Fibroblast of skin of right biceps (primary cell): ENCODE measurements around the gene SYCE3.
A peak's percentile ranks its signal among the peaks of the same experiment; 100 is the strongest.
"Not testable (repeated sequence)": the region's sequence is repeated elsewhere in the genome, so short reads cannot be mapped to it uniquely, and the experiment has no call there.

ENCODE experiments used
- DNase-seq: peaks from one replicate; pipeline ENCODE4 v3.0.0-alpha.2; 2013

Gene SYCE3

GRCh38 chr22:50547263-50547985 lies 15.3 kb downstream of the SYCE3 start:
- DNase-seq: no peak

GRCh38 chr22:50546326-50547262 lies 16.1 kb downstream of the SYCE3 start:
- DNase-seq: no peak

GRCh38 chr22:50545522-50546325 lies 17.0 kb downstream of the SYCE3 start, which contains the start of gene KLHDC7B:
TSS of gene KLHDC7B (plus strand) at chr22:50545899. CDS start at chr22:50546244, 345 bp downstream.
- DNase-seq: peak; percentile 68

GRCh38 chr22:50544746-50545253 lies 17.9 kb downstream of the SYCE3 start:
- no peak for DNase-seq

- DNase-seq: peak; percentile 72
Measured at GRCh38 chr22:50544078-50544745, 18.5 kb downstream of the SYCE3 start.

GRCh38 chr22:50542416-50542927 lies 20.2 kb downstream of the SYCE3 start:
- DNase-seq: no peak

GRCh38 chr22:50541667-50542026 lies 21.1 kb downstream of the SYCE3 start:
- DNase-seq: peak; percentile 81

GRCh38 chr22:50540381-50540780 lies 22.3 kb downstream of the SYCE3 start:
- no peak for DNase-seq

- no peak for DNase-seq
Measured at GRCh38 chr22:50537765-50538164, 25.0 kb downstream of the SYCE3 start.

- DNase-seq: no peak
Measured at GRCh38 chr22:50536226-50536625, 26.5 kb downstream of the SYCE3 start.

GRCh38 chr22:50535113-50535512 lies 27.6 kb downstream of the SYCE3 start:
- no peak for DNase-seq

GRCh38 chr22:50533856-50534711 lies 28.6 kb downstream of the SYCE3 start:
- not testable (repeated sequence) for DNase-seq

GRCh38 chr22:50532824-50533796 lies 29.6 kb downstream of the SYCE3 start:
- no peak for DNase-seq

- DNase-seq: peak; percentile 59
Measured at GRCh38 chr22:50531962-50532674, 30.6 kb downstream of the SYCE3 start.

GRCh38 chr22:50531546-50531961 lies 31.2 kb downstream of the SYCE3 start:
- no peak for DNase-seq

GRCh38 chr22:50530877-50531545 lies 31.7 kb downstream of the SYCE3 start:
- DNase-seq: peak; percentile 74

GRCh38 chr22:50530580-50530876 lies 32.2 kb downstream of the SYCE3 start:
- no peak for DNase-seq

- peak; percentile 61 for DNase-seq
Measured at GRCh38 chr22:50529897-50530579, 32.7 kb downstream of the SYCE3 start, which contains the start of gene TYMP. TSS of gene TYMP (minus strand) at chr22:50530012. CDS start at chr22:50529709, 303 bp downstream.
